DMS 273 treated with DMSO at 0.1 percent for 48 hours (cell line): ENCODE results near the gene POLQ.
A peak's percentile ranks its signal among the peaks of the same experiment; 100 is the strongest.
"Not testable (repeated sequence)": the region's sequence is repeated elsewhere in the genome, so short reads cannot be mapped to it uniquely, and the experiment has no call there.

Source experiments
- DNase-seq: peaks from one replicate; lab custom pipeline; 2025; lab: John Stamatoyannopoulos, UW

Gene POLQ

DNA sequence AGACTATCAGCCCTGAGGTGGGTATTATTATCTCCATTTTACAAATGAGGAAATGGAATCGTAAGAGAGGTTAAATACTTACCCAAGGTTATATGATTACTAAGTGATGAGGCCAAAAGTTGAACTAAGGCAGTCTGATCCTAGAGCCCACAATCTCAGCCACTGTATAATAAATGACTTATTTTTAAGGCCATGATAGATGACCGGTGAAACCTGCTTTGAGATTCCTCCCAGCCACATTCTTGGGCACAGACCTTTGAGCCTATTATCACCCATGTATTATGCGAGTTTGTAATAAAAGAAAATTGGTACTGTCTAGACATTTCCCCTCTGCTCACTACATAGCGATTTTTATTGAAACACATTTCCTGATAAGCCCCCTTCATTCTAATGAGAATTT lies 37.4 kb downstream of the POLQ start:
- DNase-seq: no peak

DNA sequence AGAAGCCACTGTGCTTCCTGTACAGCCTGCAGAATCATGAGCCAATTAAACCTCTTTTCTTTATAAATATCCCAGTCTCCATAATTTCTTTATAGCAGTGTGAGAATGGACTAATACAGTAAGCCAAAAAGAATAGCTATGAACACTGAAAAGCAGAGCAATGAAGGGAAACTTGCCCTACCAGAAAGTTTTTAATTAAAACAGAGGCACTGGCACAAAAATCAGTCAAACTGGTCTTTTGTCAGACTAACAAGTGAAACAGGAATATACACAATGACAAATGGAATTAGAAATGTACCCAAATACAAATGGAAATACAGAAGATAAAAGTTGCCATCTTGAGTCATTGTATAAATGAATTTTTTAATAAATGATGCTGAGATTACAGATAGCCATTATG lies 40.5 kb downstream of the POLQ start:
- DNase-seq: no peak

DNA sequence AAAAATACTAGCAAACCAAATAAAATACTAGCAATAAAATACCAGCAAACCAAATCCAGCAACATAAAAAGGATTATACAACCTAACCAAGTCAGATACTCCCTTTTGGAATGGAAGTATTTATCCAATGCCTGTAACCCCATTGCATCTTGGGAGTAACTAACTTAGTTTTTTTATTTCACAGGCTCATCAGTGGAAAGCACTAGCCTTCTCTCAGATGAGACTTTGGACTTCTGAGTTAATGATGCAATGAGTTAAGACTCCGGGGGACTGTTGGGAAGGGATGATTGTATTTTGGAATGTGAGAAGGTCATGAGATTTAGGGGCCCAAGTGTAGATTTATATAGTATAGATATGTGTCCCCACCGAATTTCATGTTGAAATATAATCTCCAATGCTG lies 41.2 kb downstream of the POLQ start:
- DNase-seq: no peak

DNA sequence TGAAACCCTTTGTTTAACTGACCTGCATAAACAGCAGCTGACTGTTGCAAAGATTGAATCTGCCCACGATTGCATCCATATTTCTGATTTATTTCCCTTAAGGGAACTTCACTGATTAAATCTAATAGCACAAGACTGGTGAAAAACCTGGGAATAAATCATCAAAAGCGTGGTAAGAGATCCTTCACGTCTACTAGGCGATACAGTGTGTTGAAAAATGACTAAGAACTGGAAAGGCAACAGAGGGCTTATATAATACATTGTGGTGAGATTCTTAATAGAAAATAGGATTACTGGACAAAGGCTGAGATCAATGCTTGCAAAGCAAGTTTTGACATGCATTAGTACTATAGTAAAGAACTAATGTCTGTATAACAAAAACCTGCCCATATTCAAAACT lies 49.0 kb downstream of the POLQ start:
- DNase-seq: no peak

DNA sequence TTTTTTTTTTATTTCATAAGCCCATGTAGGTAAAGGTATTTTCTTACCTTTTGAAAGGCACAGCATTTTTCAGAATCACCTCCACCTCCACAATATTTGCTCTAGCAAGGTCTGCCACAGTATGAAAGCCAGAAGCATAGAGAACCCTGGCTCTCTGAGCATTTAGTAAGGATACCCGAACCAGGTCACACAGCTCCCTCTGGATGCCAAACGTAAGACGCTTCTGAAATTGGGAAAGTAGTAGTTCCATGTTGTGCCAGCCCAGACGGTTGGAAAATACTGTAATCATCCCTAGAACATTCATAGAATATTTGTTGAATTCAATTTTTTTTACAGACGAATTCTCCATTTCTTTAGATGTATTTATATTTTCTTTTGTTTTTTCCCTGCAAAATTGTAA lies 52.4 kb downstream of the POLQ start:
- no peak for DNase-seq

DNA sequence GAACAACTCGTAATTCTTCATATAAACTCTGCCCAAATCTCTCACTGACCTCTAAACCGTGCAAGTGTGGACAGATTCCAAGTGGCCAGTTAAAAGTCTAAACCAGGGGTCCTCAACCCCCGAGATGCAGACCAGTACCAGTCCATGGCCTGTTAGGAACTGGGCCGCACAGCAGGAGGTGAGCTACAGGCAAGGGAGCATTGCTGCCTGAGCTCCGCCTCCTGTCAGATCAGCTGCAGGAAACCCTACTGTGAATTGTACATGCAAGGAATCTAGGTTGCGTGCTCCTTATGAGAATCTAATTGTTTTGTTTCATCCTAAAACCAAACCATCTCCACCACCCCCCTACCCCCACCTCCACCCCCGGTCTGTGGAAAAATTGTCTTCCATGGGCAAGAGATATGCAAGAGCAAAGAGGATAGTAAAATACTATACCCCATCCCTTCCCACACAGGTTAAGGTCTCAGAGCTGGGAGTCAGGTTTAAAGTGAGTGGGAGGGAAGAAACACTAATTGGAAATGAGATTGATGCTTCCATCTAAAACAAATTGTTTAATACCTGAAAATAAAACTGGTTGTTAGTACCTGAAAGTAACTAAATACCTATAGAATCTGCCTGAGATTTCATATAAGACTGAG lies 54.0 kb downstream of the POLQ start:
- no peak for DNase-seq

DNA sequence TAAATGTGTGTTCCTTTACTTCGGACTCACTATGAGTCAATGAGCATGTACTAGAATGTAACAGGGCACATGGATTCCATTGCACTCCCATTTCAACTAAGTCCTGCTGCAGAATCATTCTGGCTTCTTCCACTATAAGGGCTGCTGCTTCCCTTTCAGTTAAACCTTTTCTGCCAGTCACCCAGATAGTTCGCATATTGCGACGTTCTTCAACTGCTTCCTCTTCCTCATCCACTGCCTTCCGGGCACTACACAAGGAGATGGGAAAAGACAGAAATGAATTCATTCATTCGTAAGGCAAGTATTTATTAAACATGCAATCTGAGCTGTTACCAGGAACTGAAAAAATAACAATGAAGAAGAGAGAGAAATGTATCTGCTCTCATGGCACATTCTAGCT lies 55.6 kb downstream of the POLQ start:
- no peak for DNase-seq

DNA sequence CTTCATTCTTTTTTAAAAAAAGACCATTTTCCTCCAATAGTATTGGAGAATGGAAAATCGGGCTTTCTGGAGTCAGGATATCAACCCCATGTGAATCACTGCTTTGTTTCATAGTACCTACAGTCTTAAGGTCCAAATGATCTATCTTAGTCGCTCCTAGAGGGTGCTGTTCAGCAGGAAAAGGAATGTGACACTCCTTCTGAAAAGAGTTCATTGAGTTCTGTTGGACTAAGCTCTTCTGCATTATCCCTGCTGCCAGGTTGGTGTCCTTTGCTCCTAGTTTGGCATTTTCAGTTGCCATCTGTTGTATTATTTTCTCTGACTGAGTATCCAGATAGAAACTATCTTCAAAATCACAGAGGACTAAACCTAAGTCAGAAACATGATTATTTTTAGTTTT lies 57.2 kb downstream of the POLQ start:
- DNase-seq: no peak

DNA sequence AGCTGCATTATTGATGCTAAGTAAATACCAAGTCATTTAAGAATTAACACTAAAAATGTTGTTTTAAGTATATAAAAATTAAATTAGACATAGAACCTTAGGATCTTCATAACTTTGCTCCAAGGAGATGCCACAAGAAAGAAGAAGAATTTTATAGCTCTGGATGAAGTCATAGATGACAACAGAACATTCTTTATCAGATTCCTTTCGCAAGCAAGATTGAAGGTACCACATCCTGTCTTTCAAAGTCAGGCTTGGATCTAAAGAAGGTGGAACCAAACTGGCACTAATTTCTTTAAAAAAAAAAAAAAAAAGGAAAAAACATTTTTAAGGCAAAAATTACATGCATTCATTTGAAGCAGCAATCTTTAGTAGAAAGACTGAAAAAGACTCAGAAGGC lies 62.5 kb downstream of the POLQ start:
- no peak for DNase-seq

DNA sequence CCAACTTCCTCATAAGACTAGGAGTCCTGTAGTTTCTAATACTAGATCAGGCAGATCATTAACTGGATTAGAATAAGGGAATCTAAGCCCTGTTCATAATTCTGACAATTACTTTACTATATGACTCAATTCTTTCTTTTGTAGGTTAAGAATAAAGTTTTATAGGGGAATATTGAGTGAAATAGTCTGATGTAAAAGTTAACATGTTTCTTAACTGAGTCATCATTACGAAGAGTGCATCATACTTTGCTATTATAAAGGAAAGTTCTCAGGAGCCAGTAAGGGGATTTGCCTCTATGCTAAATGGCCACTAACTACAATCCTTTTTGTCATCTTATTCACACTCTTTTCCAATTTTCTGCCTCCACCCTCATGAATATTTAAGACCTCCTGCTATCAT lies 63.1 kb downstream of the POLQ start:
- no peak for DNase-seq

DNA sequence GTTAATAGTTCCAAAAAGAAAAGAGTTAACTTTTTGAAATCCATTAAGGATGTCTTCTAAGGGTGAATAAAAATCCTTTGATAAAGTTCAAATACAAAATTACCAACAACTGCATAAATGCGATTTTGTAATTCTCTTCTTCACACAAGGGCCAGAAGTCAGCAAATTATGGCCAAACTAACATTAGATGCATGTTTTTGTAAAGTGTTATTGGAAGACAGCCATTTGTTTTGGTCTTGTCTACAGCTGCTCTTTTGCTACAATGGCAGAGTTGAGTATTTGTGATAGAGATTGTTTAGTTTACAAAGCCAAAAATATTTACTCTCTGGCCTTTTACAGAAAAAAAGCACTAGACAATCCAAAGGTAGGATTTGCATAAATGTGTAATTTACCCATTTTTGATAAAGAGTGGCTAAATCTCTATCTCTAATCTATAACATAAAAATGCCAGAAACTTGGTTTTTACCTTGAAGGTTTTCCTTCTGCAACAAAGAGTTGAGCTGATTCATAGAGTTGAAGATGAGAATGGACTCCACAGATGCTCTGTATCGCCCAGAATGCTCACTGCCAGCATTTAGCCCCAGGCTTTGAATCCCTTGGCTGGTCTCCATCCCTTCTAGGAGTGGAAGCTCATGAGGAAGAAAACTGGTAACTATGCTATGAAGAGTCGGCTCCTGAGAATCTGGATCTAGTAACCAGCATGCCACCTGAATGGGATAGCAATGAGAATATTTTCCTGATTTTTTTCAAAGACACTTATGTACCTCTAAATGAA lies 64.5 kb downstream of the POLQ start:
- no peak for DNase-seq

DNA sequence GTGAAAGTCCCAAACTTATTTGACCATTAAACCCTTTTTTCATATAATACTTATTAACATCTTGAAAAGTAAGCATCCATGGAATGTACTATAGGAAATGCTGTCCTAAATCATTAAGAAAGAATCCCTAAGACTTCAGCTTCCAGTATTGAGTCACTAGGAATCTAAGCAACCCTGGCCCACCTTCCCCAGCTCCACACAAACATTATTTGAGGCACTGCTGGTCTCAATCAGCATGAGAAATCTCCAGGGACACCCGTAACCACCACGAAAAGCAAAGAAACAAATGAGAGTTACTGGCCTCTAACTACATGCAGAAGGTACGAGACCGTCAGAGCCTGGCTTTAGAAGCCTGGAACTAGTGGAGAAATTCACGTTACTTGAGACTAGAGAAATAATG lies 68.2 kb downstream of the POLQ start:
- DNase-seq: no peak

DNA sequence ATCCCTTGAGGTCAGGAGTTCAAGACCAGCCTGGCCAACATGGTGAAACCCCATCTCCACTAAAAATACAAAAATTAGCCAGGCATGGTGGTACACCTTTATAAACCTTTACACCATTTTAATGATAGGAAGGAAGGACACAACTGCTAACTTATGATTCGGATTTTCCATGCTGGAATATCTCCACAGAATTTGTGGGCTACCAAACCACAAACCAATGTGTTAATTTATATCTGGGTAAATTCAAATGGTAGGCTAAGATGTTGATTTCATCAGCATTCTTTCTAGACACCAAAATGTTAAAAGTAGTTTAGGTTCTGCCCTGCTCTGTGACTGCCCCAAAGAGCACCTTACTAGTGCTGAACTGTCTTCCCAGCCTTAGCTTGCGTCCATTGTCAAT lies 72.8 kb downstream of the POLQ start:
- no peak for DNase-seq

DNA sequence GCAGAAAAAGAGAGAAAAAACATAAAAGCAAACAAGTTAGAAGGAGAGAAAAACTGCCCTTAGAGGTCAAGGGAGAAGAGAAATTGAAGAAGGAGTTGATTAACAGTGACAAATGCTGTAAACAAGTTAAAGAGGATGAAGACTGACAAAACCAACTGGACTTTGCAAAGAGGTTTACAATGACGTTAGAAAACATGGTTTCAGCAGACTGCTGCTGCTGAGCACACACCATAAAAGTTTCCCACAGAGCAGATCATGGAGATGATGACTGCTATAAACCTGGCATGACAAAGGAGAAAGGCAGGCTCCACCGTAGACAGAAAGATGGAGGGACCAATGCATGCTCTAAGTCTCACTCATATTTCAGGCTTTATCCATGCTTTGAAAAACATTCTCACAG lies 78.7 kb downstream of the POLQ start:
- no peak for DNase-seq

DNA sequence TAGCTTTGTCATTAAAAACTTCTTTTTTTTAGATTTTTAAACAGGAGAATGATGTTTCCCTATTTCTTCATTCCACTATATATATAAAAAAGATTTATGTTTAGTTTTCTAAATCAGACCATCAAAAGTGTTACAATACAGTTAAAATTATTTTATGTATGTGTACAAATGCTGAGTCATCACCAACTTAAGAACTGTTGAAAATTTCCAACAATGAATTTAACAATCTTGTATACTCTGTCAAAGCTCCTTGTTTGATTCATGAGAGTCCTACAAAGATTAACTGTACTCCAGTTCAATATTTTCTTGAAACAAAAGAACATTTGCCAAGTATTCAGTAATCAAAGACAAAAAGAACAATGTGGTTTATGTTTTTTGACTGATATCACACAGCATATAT lies 82.0 kb downstream of the POLQ start:
- no peak for DNase-seq

DNA sequence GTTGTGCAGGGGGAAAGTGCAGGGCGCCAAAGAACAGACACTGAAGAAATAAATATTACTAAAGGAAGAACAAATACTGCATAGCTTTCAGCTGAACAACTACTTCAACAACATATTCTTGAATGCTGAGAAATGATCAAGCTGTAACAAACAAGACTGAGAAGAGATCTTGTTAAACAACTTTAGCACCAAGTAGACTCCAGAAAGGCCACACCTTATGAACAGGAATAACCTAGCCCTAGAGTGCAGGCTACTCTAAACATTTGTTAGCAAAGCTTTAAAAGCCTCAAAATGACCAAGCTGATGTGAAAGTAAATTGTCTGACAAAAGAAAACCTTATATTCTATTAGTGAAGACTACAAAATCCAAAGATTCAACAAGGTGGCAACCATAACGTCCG lies 83.2 kb downstream of the POLQ start:
- DNase-seq: no peak

DNA sequence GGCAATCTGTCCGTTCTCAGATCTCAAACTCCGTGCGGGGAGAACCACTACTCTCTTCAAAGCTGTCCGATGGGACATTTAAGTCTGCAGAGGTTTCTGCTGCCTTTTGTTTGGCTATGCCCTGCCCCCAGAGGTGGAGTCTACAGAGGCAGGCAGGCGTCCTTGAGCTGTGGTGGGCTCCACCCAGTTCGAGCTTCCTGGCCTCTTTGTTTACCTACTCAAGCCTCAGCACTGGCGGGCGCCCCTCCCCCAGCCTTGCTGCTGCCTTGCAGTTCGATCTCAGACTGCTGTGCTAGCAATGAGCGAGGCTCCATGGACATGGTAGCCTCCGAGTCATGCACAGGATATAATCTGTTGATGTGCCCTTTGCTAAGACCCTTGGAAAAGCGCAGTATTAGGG lies 94.0 kb downstream of the POLQ start:
- DNase-seq: not testable (repeated sequence)

DNA sequence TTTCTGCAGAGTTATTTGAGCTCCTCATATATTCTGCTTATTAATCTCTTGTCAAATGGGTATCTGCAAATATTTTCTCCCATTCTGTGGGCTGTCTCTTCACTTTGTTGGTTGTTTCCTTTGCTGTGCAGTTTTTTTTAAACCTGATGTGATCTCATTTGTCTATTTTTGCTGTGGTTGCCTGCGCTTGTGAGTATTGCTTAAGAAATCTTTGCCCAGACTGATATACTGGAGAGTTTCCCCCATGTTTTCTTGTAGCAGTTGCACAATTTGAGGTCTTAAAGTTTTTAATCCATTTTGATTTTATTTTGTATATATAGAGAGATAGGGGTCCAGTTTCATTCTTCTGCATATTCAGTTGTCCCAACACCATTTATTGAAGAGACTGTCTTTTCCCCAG lies 102.3 kb downstream of the POLQ start:
- no peak for DNase-seq

DNA sequence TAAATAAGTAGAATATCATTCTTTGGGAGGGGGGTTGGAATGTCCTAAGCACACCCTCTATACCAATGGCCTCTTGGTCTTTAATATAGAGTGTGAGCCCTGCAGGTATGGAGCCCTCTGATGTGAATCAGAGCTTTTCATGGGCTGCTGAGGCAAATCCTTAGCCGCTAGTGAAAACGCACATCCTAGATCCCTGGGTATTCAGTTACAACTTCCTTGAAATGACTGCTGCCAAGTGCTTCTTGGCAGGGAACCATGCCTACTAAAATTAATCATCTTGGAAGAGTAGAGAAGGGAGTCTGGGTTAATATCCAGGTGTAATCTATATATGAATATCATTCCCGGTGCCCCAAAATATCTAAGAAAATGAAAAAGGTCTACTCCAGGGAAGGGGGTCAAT lies 109.1 kb downstream of the POLQ start:
- no peak for DNase-seq

DNA sequence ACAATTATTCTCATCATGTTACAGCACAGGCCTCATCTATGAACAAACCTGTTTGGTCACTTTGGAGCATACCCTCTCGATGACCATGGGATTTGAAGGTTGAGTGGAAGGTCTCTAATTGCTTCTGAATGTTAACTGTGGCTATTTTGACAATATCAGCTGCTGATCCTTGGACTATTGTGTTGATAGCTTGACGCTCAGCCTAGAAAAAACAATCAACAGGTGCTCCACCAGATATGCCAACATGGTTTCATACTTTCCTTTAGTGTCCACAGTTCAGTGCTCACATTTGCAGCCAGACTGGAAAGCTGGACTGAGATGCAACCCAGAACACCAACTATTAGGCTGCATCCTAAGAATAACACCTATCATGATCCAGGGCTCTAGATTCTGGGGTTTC lies 109.7 kb downstream of the POLQ start:
- DNase-seq: no peak

DNA sequence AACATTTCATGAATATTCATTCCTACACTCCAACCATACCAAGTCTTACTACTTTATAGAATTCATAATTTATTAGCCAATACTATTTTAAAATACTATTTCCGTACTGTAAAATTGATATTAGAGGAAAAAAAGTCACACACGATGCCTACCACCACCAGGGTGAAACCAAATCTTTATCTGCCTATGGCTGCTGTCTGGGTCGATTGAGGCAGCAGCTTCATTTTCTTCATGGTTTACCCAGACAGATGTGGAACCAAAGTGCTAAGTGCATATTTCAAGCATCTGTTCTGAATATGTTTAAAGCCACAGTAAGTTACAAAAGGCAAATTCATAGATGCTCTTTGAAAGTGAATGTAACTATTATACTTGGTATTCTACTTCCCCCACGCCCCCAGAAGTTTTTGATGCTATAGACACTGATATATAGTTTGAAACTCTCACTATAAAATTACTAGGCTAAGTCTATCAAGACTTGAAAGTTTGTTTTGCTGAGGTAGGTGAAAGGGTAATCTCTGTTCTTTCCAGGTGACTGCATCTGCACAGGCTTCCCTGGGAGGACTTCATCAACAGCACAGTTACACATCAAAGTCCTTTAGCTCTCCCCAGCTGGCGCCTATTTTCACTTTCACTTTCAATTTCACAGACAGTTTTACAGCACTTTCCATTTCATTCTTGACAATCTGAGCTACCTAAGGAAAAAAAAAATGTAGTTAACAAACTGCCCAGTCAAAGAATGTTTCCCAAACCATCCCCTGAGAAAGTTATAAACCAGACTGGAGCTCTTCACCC lies 113.9 kb downstream of the POLQ start:
- DNase-seq: peak; percentile 16

DNA sequence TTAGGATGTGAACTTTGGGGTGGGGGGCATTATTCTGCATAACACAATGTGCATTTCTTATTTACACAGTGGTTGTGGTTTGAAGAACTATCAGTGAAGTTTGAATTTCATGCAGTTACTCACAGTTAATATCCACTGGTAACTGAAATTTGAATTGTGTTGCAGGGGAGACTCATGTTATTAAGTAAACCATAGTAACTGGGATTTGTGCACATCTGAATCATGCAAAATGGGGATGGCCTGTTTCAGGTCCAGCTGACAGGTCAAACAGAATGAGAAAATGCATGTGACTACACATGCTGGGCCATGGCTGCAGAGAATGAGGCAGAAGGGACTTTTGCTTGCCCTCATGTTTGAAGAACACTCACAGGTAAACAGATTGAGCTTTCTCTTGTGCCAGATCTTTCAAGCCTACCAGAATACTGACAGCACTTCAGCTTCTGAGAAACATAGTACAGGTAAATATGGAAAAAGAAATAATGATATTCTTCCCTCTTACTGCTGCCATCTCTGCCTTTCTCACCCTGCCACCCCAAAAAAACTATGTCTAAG lies 115.0 kb downstream of the POLQ start:
- DNase-seq: no peak

DNA sequence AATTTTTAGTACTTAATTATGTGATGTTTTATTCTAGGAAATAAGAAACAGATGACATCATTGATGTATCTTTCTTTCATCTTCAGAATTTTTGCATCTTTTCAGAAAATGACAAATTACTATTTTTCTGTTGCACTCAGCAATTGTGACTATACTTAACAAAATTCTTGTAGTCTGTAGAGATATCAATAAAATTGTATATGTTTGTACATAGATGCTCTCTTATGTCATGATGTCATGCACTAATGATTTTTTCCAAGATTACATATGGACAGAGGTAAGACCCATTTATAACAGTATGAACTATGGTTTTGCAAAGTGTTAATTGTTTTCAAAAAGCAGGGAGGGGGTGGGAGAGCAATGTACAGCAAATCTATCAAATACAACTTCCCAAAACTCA lies 121.2 kb downstream of the POLQ start:
- DNase-seq: no peak
